Smooth muscle cell (in vitro differentiated cells): Measurements from ENCODE around the gene PXK. TPM values are rescaled to one million over a fixed set of nuclear protein-coding genes. Genes with fewer than 3 reads are reported as not detected.

Experiments used
- DNase-seq: peaks from one replicate; lab custom pipeline; 2025; ENCODE audit not compliant: unreplicated experiment; lab: John Stamatoyannopoulos, UW
- H2AFZ ChIP-seq: fragments of 200-600 bp; sonication (generic); 2 replicates; pipeline ENCODE4 v1.6.0; 2016; ENCODE audit warnings: antibody characterized with exemption, low read depth, mild to moderate bottlenecking
- H3F3A ChIP-seq: fragments of 200-600 bp; sonication (generic); 2 replicates; pipeline ENCODE4 v1.6.0; 2017; ENCODE audit warnings: antibody characterized with exemption, low read depth
- H3K27ac ChIP-seq: fragments of 200-600 bp; sonication (generic); 2 replicates; pipeline ENCODE4 v1.5.1; 2016; ENCODE audit warnings: low read depth, mild to moderate bottlenecking
- H3K27me3 ChIP-seq: fragments of 200-600 bp; sonication (generic); 2 replicates; pipeline ENCODE4 v1.6.1; 2016; ENCODE audit warnings: low read depth, mild to moderate bottlenecking
- H3K36me3 ChIP-seq: fragments of 200-600 bp; sonication (generic); 2 replicates; pipeline ENCODE4 v1.5.1; 2016; ENCODE audit warnings: low read depth
- H3K4me1 ChIP-seq: fragments of 200-600 bp; sonication (generic); 2 replicates; pipeline ENCODE4 v1.5.1; 2016; ENCODE audit warnings: low read depth
- H3K4me2 ChIP-seq: fragments of 200-600 bp; sonication (generic); 2 replicates; pipeline ENCODE4 v1.6.0; 2016; ENCODE audit warnings: mild to moderate bottlenecking
- H3K4me3 ChIP-seq: fragments of 200-600 bp; sonication (generic); 2 replicates; pipeline ENCODE4 v1.5.1; 2016; ENCODE audit warnings: mild to moderate bottlenecking
- H3K79me2 ChIP-seq: fragments of 200-600 bp; sonication (generic); 2 replicates; pipeline ENCODE4 v1.6.0; 2016; ENCODE audit warnings: low read depth, mild to moderate bottlenecking
- H3K9ac ChIP-seq: fragments of 200-600 bp; sonication (generic); 2 replicates; pipeline ENCODE4 v1.6.0; 2016; ENCODE audit warnings: low read depth
- H3K9me3 ChIP-seq: fragments of 200-600 bp; sonication (generic); replicated peaks from 2 replicates; pipeline ENCODE4 v1.5.1; 2016; ENCODE audit warnings: low read depth
- H4K20me1 ChIP-seq: fragments of 200-600 bp; sonication (generic); 2 replicates; pipeline ENCODE4 v1.6.0; 2016; ENCODE audit warnings: low read depth
- CTCF ChIP-seq: fragments of 200-600 bp; sonication (generic); IDR thresholded peaks from 2 replicates; pipeline ENCODE4 v1.5.1; 2017; ENCODE audit warnings: borderline replicate concordance, mild to moderate bottlenecking, antibody characterized with exemption; ENCODE audit not compliant: insufficient read depth, poor library complexity, severe bottlenecking
- WGBS: methylation state at CpG from one replicate; pipeline ENCODE4 v1.1.7; 2016; ENCODE audit warnings: low lambda C conversion rate; 5-methylcytosine and 5-hydroxymethylcytosine counted together
- polyA plus RNA-seq: library from polyadenylated mRNA; unstranded; fragments of >200 nt; fragmentation: Nextera tagmentation; extraction: Ambion mirVana; gene quantifications from 2 replicates; pipeline ENCODE4 v1.2.1, GENCODE V29; 2016
- total RNA-seq: library from RNA; depleted of rRNA; stranded (reverse); fragments of >200 nt; gene quantifications from 2 replicates; pipeline ENCODE4 v1.2.3, GENCODE V29; 2014

Gene PXK
- total and polyA plus RNA-seq, 2 experiments from 2014 or later, result 23.8 to 30.5 TPM

DNA sequence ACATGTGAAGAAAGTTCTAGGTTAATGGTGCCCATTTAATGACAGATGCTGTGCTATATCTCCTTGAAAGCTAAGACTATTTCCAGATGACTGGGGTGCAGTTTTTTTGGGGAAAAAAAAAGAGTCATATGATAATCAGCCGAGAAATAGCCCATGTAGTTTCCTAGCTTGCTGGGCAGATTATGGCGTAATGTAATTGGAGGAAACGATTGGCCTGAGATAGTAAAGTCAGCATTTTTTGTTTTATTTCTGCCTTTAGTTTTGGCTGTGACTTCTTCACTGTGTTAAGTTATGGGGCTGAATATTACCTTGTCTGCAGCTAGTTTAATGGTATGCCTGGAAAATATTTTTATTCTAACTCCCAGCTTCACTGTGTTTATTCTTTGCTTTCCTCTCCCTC, 77.0 kb downstream of the PXK start:
- H3K4me3 ChIP-seq, result no peak overlapping the region
- H3K79me2 ChIP-seq, result no peaks in the 10 kb centered on the region
- WGBS, result 95% methylated on average over 3 of the region's 3 CpGs
- H3F3A ChIP-seq, result peaks cover 6% of the 10 kb centered on the region
- no peaks in the 10 kb centered on the region for H4K20me1 ChIP-seq
- H3K27me3 ChIP-seq, result no peaks in the 10 kb centered on the region
- no peak overlapping the region for H3K9ac ChIP-seq
- no peaks in the 10 kb centered on the region for H3K36me3 ChIP-seq
- H3K4me1 ChIP-seq, result peaks cover 15% of the 10 kb centered on the region
- no peak overlapping the region for H3K4me2 ChIP-seq
- TF ChIP-seq CTCF, result no peak
- H3K27ac ChIP-seq, result no peak overlapping the region
- H2AFZ ChIP-seq, result no peak overlapping the region
- DNase-seq, result no peak
- H3K9me3 ChIP-seq, result no peaks in the 10 kb centered on the region

GRCh38 chr3:58411036-58411435, 78.3 kb downstream of the PXK start:
- H2AFZ ChIP-seq, result no peak overlapping the region
- no peak overlapping the region for H3K4me3 ChIP-seq
- H3K79me2 ChIP-seq, result no peaks in the 10 kb centered on the region
- H3K4me2 ChIP-seq, result no peak overlapping the region
- H3K27ac ChIP-seq, result no peak overlapping the region
- 94% methylated on average over 3 of the region's 3 CpGs for WGBS
- H4K20me1 ChIP-seq, result no peaks in the 10 kb centered on the region
- no peak for DNase-seq
- TF ChIP-seq CTCF, result no peak
- H3K9me3 ChIP-seq, result no peaks in the 10 kb centered on the region
- peaks cover 22% of the 10 kb centered on the region for H3K4me1 ChIP-seq
- no peaks in the 10 kb centered on the region for H3K27me3 ChIP-seq
- no peak overlapping the region for H3K9ac ChIP-seq
- peaks cover 6% of the 10 kb centered on the region for H3F3A ChIP-seq
- no peaks in the 10 kb centered on the region for H3K36me3 ChIP-seq

DNA sequence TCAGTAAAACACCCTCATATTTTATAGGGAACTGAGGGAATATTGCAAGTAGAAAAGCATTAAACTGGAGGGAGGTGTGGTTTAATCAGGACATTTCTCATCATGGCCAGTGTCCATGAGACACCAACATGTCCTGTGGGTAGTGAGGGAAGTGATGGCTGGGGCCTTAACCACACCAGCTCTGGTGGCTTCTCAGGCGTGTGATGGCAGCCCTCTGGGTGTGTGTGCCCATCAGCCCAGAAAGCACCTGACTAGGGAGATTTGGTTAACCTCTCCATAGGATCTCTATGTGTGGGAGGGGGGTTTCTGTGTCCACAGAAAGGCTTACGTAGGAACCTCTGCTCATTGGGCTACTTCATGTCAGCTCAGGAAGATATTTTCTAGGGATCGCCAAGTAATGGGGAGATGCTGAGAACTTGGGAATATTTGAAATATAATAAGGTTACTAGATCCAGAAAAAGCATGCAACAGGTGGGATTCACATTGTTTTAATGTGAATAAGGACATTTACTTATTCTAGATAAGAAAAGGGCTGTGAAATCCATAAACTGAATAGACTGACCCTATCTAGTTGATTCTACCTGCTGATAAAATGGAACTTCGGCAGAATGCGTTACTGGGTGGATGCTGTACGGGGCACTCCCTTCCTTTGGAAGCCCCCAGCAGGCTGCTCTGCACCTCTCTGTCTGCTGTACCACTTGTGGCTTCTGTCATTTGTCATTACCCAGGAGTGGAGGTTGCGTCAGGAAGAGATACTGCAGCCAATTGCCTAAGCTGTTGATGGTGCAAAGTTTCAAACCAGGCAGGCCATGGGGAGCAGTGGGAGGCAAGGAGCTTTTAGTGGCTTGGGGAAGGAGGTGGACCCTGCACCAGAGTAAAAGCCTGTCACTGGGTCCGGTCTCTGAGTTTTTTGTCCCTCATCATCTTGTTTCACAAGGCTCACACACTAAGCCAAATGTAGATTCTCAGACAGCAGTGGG, 79.4 kb downstream of the PXK start:
- H3K79me2 ChIP-seq, result no peaks in the 10 kb centered on the region
- H3K4me1 ChIP-seq, result peaks cover 22% of the 10 kb centered on the region
- H3K27ac ChIP-seq, result no peak overlapping the region
- WGBS, result 86% methylated on average over 8 of the region's 8 CpGs
- no peak overlapping the region for H3K4me2 ChIP-seq
- H4K20me1 ChIP-seq, result no peaks in the 10 kb centered on the region
- H2AFZ ChIP-seq, result no peak overlapping the region
- H3K36me3 ChIP-seq, result no peaks in the 10 kb centered on the region
- no peak for TF ChIP-seq CTCF
- no peak for DNase-seq
- no peak overlapping the region for H3K9ac ChIP-seq
- H3K4me3 ChIP-seq, result no peak overlapping the region
- peaks cover 6% of the 10 kb centered on the region for H3F3A ChIP-seq
- H3K27me3 ChIP-seq, result no peaks in the 10 kb centered on the region
- H3K9me3 ChIP-seq, result no peaks in the 10 kb centered on the region
